ENCODE results near the gene STAG3.
"Not testable (repeated sequence)": the region's sequence is repeated elsewhere in the genome, so short reads cannot be mapped to it uniquely, and the experiment has no call there.

STAG3 gene

DNA sequence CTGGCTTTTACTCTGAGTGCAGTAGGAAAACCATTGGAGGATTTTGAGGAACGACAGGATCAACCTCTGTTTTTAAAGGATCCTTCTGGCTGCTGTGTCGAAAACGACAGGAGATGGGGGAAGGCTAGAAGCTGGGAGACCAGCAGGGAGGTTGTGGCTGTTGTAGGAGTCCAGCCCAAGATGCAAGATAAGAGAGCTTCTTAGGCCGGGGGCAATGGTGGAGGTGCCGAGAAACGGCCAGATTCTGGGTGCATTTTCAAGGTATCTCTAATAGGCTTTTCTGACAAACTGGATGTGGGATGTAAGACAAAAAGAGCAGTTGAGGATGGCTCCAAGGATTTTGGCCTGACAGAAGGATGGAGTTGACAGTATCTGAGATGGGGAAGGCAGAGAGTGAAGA lies 31.8 kb downstream of the STAG3 start:
- no peak for DNase-seq (ENCODE audit: low read depth)
- TF ChIP-seq CTCF (IDR thresholded peaks at IDR 0.05; ENCODE audit: insufficient read depth, low read depth, low read length, missing control alignments): no peak
- H3K4me3 ChIP-seq (ENCODE audit: low read length): no peak overlapping the region

- H3K4me3 ChIP-seq (ENCODE audit: low read length): no peak overlapping the region
- no peak for TF ChIP-seq CTCF (IDR thresholded peaks at IDR 0.05; ENCODE audit: insufficient read depth, low read depth, low read length, missing control alignments)
- no peak for DNase-seq (ENCODE audit: low read depth)
Observed at GRCh38 chr7:100210805-100211204, 33.1 kb downstream of the STAG3 start.

DNA sequence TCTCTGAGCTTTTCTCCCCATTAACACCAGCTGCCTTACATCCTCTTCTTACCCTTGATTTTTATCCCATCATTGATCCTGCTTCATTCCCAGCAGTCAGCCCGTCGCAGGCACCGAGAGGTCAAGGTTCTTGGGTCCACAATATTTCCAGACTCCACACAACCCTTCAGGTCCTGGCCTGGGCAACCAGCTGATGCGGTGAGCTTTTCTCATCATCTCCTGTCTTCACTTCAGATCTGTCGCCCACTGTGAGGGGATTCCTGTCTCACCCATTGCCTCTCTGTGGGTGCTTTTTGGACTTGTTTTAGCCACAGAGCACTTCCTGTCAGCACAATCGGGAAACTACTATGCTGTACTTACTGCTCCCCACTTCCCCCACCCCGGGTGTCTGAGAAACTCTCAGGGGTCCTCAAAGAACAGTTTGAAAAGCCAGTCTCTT lies 33.6 kb downstream of the STAG3 start:
- TF ChIP-seq CTCF (IDR thresholded peaks at IDR 0.05; ENCODE audit: insufficient read depth, low read depth, low read length, missing control alignments): no peak
- no peak overlapping the region for H3K4me3 ChIP-seq (ENCODE audit: low read length)
- no peak for DNase-seq (ENCODE audit: low read depth)

DNA sequence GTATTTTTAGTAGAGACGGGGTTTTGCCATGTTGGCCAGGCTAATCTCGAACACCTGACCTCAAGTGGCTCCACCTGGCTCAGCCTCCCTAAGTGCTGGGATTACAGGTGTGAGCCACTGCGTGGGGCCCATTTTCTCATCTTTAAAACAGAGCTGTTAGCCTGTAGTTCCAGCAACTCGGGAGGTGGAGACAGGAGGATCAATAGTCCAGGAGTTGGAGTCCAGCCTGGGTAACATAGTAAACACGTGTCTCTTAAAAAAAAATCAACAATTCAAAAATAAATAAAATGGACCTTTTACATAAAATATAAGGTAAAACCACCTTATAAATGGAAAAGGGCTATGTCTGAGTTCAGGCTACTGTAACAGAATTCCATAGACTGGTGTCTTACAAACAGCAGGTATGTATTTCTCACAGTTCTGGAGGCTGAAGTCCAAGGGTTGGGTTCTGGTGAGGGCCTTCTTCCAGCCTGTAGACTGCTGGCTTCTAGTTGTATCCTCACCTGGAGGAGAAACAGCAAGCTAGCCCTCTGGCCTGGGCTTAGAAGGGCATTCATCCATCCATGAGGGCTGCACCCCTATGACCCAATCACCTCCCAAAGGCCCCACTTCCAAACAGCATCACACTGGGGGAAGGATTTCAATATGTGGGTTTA lies 35.0 kb downstream of the STAG3 start:
- TF ChIP-seq CTCF (IDR thresholded peaks at IDR 0.05; ENCODE audit: insufficient read depth, low read depth, low read length, missing control alignments): no peak
- no peak overlapping the region for H3K4me3 ChIP-seq (ENCODE audit: low read length)
- DNase-seq (ENCODE audit: low read depth): no peak

- no peak for DNase-seq (ENCODE audit: low read depth)
- H3K4me3 ChIP-seq (ENCODE audit: low read length): no peak overlapping the region
- no peak for TF ChIP-seq CTCF (IDR thresholded peaks at IDR 0.05; ENCODE audit: insufficient read depth, low read depth, low read length, missing control alignments)
Observed at GRCh38 chr7:100213672-100214071, 36.0 kb downstream of the STAG3 start.

DNA sequence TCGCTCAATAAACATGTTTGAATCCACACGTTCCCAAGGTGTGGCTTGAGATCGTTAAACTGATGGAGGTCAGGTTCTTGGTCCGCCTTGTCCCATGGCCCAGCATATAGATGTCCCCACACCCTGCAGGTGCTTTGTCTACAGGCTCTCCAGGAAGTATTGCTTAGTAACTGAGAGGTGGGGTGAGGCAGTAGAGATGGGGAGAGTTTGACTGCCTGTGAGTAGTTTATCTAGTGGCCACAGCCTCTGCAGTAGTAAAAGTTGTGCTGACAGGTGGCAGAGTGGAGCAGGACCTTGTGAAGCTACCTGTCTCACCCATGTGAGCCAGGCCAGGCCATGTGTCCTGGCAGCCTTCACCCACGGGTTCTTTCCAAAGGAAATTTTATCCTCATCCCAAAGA lies 36.6 kb downstream of the STAG3 start:
- not testable (repeated sequence) for H3K4me3 ChIP-seq (ENCODE audit: low read length); DNase-seq (ENCODE audit: low read depth)
- TF ChIP-seq CTCF (IDR thresholded peaks at IDR 0.05; ENCODE audit: insufficient read depth, low read depth, low read length, missing control alignments): peak; percentile 6

DNA sequence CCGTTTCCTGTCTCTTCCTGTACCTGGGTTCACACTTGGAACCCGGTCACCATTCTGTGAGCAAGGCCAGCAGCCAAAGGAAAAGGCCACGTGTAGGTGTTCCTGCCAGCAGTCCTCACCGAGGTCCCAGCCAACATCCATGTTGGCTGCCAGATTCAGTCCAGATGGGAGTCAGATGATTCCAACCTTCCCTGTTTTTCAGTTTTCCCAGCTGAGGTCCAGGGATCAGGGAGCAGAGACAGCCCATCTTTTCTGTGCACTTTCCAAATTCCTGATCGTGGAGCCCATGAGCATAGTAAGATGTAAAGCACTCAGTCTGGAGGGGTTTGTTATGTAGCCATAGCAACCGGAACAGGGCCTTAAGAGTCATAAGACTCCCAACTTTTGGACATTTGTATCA lies 38.2 kb downstream of the STAG3 start:
- no peak overlapping the region for H3K4me3 ChIP-seq (ENCODE audit: low read length)
- TF ChIP-seq CTCF (IDR thresholded peaks at IDR 0.05; ENCODE audit: insufficient read depth, low read depth, low read length, missing control alignments): no peak
- DNase-seq (ENCODE audit: low read depth): no peak

Measured in epithelial cell of esophagus (primary cell).